ENCODE data around the gene RPL22. TPM values are rescaled to one million over a fixed set of nuclear protein-coding genes. Genes with fewer than 3 reads are reported as not detected.

RPL22 gene
- total RNA-seq, 1 experiment from 2014 or later = 441 TPM

DNA sequence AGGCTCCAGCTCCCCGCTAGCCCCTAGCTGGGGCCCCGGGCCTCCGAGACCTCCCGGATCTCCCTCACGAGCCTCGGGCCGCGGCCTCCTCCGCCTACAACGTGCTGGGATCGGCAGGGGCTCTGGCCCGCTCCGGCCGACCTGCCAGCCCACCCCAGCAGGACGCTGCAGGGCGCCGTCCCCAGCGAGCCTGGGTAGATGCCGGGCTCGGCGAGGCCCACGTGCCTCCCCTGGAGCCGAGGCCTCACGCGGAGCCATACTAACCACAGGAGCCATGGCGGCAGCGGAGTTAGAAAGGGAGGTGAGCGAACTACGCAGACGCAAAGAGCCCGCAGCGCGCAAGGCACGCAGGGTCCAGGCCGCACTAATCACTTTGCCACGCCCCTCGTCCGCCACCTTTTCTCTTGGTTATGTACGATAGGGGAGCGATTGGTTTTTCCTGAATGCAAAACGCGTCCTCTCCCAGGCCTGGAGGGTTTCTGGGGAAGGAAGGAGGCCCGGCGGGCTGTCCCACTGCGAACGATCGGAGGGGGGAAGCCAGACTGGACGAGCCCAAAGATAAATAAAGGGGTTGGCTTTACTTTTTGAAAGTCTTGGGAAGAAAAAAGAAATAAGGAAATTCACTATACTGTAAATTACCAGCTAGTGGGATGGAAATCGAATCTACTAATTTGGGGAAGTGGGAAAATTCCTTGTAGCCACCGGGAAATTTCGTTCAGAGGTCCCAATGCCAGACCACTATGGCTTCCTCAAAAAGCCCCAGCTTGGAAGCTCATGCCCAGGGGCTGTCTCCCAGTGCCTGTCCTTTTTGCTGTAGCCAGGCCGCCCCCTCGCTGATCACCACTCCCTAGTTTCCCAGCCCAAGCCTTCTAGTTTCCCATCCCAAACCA lies at the start of gene RPL22 (continued):
- TF ChIP-seq, protein P1, sequence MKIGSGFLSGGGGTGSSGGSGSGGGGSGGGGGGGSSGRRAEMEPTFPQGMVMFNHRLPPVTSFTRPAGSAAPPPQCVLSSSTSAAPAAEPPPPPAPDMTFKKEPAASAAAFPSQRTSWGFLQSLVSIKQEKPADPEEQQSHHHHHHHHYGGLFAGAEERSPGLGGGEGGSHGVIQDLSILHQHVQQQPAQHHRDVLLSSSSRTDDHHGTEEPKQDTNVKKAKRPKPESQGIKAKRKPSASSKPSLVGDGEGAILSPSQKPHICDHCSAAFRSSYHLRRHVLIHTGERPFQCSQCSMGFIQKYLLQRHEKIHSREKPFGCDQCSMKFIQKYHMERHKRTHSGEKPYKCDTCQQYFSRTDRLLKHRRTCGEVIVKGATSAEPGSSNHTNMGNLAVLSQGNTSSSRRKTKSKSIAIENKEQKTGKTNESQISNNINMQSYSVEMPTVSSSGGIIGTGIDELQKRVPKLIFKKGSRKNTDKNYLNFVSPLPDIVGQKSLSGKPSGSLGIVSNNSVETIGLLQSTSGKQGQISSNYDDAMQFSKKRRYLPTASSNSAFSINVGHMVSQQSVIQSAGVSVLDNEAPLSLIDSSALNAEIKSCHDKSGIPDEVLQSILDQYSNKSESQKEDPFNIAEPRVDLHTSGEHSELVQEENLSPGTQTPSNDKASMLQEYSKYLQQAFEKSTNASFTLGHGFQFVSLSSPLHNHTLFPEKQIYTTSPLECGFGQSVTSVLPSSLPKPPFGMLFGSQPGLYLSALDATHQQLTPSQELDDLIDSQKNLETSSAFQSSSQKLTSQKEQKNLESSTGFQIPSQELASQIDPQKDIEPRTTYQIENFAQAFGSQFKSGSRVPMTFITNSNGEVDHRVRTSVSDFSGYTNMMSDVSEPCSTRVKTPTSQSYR (CRISPR knock-in tag; IDR thresholded peaks at IDR 0.05) = peak; percentile 54; the same call in 1 of the 2 replicates
- TF ChIP-seq MAX (CRISPR knock-in tag; IDR thresholded peaks at IDR 0.05) = peak; percentile 97
- TF ChIP-seq MYBL2 (CRISPR knock-in tag; IDR thresholded peaks at IDR 0.05) = peak; percentile 84; the same call in 1 of the 2 replicates
- TF ChIP-seq HMGA2 (CRISPR knock-in tag; IDR thresholded peaks at IDR 0.05) = no peak; the same call in 1 of the 2 replicates
- peak; percentile 74 for TF ChIP-seq USF1 (CRISPR knock-in tag; IDR thresholded peaks at IDR 0.05)
- peak; percentile 85 for TF ChIP-seq FOXP1 (CRISPR knock-in tag; IDR thresholded peaks at IDR 0.05; ENCODE audit: borderline replicate concordance)
- no peak for TF ChIP-seq GTF2I (CRISPR knock-in tag; conservative IDR thresholded peaks at IDR 0.05)
- peak; percentile 100 for TF ChIP-seq SP1 (CRISPR knock-in tag; conservative IDR thresholded peaks at IDR 0.05)
- peak; percentile 92 for TF ChIP-seq TEAD1 (CRISPR knock-in tag; IDR thresholded peaks at IDR 0.05)
- TF ChIP-seq, protein P2, sequence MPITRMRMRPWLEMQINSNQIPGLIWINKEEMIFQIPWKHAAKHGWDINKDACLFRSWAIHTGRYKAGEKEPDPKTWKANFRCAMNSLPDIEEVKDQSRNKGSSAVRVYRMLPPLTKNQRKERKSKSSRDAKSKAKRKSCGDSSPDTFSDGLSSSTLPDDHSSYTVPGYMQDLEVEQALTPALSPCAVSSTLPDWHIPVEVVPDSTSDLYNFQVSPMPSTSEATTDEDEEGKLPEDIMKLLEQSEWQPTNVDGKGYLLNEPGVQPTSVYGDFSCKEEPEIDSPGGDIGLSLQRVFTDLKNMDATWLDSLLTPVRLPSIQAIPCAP (CRISPR knock-in tag; IDR thresholded peaks at IDR 0.05) = peak; percentile 91
- peak; percentile 47; the same call in 1 of the 2 replicates for TF ChIP-seq E2F5 (CRISPR knock-in tag; IDR thresholded peaks at IDR 0.05)
- TF ChIP-seq, protein P3, sequence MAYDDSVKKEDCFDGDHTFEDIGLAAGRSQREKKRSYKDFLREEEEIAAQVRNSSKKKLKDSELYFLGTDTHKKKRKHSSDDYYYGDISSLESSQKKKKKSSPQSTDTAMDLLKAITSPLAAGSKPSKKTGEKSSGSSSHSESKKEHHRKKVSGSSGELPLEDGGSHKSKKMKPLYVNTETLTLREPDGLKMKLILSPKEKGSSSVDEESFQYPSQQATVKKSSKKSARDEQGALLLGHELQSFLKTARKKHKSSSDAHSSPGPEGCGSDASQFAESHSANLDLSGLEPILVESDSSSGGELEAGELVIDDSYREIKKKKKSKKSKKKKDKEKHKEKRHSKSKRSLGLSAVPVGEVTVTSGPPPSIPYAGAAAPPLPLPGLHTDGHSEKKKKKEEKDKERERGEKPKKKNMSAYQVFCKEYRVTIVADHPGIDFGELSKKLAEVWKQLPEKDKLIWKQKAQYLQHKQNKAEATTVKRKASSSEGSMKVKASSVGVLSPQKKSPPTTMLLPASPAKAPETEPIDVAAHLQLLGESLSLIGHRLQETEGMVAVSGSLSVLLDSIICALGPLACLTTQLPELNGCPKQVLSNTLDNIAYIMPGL (CRISPR knock-in tag; IDR thresholded peaks at IDR 0.05) = peak; percentile 88
- TF ChIP-seq, protein P4, sequence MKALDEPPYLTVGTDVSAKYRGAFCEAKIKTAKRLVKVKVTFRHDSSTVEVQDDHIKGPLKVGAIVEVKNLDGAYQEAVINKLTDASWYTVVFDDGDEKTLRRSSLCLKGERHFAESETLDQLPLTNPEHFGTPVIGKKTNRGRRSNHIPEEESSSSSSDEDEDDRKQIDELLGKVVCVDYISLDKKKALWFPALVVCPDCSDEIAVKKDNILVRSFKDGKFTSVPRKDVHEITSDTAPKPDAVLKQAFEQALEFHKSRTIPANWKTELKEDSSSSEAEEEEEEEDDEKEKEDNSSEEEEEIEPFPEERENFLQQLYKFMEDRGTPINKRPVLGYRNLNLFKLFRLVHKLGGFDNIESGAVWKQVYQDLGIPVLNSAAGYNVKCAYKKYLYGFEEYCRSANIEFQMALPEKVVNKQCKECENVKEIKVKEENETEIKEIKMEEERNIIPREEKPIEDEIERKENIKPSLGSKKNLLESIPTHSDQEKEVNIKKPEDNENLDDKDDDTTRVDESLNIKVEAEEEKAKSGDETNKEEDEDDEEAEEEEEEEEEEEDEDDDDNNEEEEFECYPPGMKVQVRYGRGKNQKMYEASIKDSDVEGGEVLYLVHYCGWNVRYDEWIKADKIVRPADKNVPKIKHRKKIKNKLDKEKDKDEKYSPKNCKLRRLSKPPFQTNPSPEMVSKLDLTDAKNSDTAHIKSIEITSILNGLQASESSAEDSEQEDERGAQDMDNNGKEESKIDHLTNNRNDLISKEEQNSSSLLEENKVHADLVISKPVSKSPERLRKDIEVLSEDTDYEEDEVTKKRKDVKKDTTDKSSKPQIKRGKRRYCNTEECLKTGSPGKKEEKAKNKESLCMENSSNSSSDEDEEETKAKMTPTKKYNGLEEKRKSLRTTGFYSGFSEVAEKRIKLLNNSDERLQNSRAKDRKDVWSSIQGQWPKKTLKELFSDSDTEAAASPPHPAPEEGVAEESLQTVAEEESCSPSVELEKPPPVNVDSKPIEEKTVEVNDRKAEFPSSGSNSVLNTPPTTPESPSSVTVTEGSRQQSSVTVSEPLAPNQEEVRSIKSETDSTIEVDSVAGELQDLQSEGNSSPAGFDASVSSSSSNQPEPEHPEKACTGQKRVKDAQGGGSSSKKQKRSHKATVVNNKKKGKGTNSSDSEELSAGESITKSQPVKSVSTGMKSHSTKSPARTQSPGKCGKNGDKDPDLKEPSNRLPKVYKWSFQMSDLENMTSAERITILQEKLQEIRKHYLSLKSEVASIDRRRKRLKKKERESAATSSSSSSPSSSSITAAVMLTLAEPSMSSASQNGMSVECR (CRISPR knock-in tag; IDR thresholded peaks at IDR 0.05; ENCODE audit: borderline replicate concordance) = peak; percentile 87; the same call in 1 of the 2 replicates
- peak; percentile 84; the same call in 1 of the 2 replicates for TF ChIP-seq NFE2L1 (CRISPR knock-in tag; IDR thresholded peaks at IDR 0.05)
- TF ChIP-seq KAT7 (CRISPR knock-in tag; IDR thresholded peaks at IDR 0.05; ENCODE audit: borderline replicate concordance) = peak; percentile 99
- peak; percentile 61; the same call in 1 of the 2 replicates for TF ChIP-seq CREM (CRISPR knock-in tag; IDR thresholded peaks at IDR 0.05)
- TF ChIP-seq EMX1 (CRISPR knock-in tag; IDR thresholded peaks at IDR 0.05) = no peak
- TF ChIP-seq, protein P5, sequence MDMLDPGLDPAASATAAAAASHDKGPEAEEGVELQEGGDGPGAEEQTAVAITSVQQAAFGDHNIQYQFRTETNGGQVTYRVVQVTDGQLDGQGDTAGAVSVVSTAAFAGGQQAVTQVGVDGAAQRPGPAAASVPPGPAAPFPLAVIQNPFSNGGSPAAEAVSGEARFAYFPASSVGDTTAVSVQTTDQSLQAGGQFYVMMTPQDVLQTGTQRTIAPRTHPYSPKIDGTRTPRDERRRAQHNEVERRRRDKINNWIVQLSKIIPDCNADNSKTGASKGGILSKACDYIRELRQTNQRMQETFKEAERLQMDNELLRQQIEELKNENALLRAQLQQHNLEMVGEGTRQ (CRISPR knock-in tag; IDR thresholded peaks at IDR 0.05) = peak; percentile 65
- TF ChIP-seq AR (CRISPR knock-in tag; IDR thresholded peaks at IDR 0.05) = no peak
- TF ChIP-seq MLX (CRISPR knock-in tag; IDR thresholded peaks at IDR 0.05) = no peak
- TF ChIP-seq ZNF219 (CRISPR knock-in tag; IDR thresholded peaks at IDR 0.05; ENCODE audit: borderline replicate concordance) = peak; percentile 86; the same call in 1 of the 2 replicates
